Sigmoid colon (tissue), 4 donors: Measurements from ENCODE around the gene KCNK6.

Experiments used
- EP300 ChIP-seq, 4 donors: sonication (generic); formaldehyde crosslinking; IDR thresholded peaks; one replicate each; pipeline ENCODE4 v1.6.1; 2017; ENCODE audit warnings: antibody characterized with exemption in 4 of 4
- POLR2A ChIP-seq, 2 donors: fragments of 450-650 bp; IDR thresholded peaks; one replicate each; pipeline ENCODE4 v1.6.1; 2016; ENCODE audit warnings: antibody characterized with exemption in 2 of 2, mild to moderate bottlenecking in 2 of 2, moderate library complexity in 2 of 2
- POLR2AphosphoS5 ChIP-seq, 4 donors: sonication (generic); formaldehyde crosslinking; IDR thresholded peaks; one replicate each; pipeline ENCODE4 v1.6.1; 2017; ENCODE audit warnings: antibody characterized with exemption in 4 of 4
- TF ChIP-seq, protein P1 (sequence below), 4 experiments: fragments of 450-650 bp in 3 of 4; fragments of 200-600 bp in 1 of 4; IDR thresholded peaks; one replicate each; pipeline ENCODE4 v1.5.1; 2016 to 2019; ENCODE audit warnings: antibody characterized with exemption in 4 of 4, mild to moderate bottlenecking in 3 of 4, moderate library complexity in 2 of 4

- TF ChIP-seq, protein P1, sequence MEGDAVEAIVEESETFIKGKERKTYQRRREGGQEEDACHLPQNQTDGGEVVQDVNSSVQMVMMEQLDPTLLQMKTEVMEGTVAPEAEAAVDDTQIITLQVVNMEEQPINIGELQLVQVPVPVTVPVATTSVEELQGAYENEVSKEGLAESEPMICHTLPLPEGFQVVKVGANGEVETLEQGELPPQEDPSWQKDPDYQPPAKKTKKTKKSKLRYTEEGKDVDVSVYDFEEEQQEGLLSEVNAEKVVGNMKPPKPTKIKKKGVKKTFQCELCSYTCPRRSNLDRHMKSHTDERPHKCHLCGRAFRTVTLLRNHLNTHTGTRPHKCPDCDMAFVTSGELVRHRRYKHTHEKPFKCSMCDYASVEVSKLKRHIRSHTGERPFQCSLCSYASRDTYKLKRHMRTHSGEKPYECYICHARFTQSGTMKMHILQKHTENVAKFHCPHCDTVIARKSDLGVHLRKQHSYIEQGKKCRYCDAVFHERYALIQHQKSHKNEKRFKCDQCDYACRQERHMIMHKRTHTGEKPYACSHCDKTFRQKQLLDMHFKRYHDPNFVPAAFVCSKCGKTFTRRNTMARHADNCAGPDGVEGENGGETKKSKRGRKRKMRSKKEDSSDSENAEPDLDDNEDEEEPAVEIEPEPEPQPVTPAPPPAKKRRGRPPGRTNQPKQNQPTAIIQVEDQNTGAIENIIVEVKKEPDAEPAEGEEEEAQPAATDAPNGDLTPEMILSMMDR (IDR thresholded peaks at IDR 0.05), result no peak
- TF ChIP-seq EP300 (IDR thresholded peaks at IDR 0.05) (no peak), POLR2A (IDR thresholded peaks at IDR 0.05) (no peak), POLR2AphosphoS5 (IDR thresholded peaks at IDR 0.05) (no peak)
Observed at GRCh38 chr19:38273499-38273898, 46.1 kb upstream of the KCNK6 start.
